Activated CD8-positive, alpha-beta T cell treated with anti-CD3 and anti-CD28 coated beads, Interleukin-2, amount 10 ng/mL, durations not matched to agents 7 days and 5 days (primary cell): ENCODE measurements around the gene NFKBIZ. TPM values are rescaled to one million over a fixed set of nuclear protein-coding genes. Genes with fewer than 3 reads are reported as not detected.

Source experiments
- ATAC-seq: fragments of 150-1000 bp; cut with Tn5 transposase; one replicate; pipeline ENCODE4 v1.10.0; 2021; ENCODE audit warnings: moderate library complexity
- CTCF ChIA-PET: fragments of 350-600 bp; sonication (Branson Sonifier 250); formaldehyde crosslinking; loops from one replicate; lab custom pipeline; 2021; ENCODE audit warnings: antibody characterized with exemption; lab: Charles Lee
- POLR2A ChIA-PET: fragments of 350-600 bp; sonication (Branson Sonifier 250); formaldehyde crosslinking; loops from one replicate; lab custom pipeline; 2021; ENCODE audit warnings: antibody characterized with exemption; lab: Charles Lee
- DNase-seq: peaks from one replicate; pipeline ENCODE4 v3.0.0-alpha.2; 2020
- H3K27ac Mint-ChIP-seq: one replicate; pipeline ENCODE4 v1.8.0; 2021; ENCODE audit warnings: mild to moderate bottlenecking, mixed read lengths
- H3K27me3 Mint-ChIP-seq: one replicate; pipeline ENCODE4 v1.8.0; 2021; ENCODE audit warnings: low read depth, mixed read lengths
- H3K36me3 Mint-ChIP-seq: one replicate; pipeline ENCODE4 v1.8.0; 2021; ENCODE audit warnings: low read depth, mixed read lengths
- H3K4me1 Mint-ChIP-seq: one replicate; pipeline ENCODE4 v1.8.0; 2021; ENCODE audit warnings: low read depth, mixed read lengths
- H3K4me3 Mint-ChIP-seq: one replicate; pipeline ENCODE4 v1.8.0; 2021; ENCODE audit warnings: mild to moderate bottlenecking, mixed read lengths
- H3K9me3 Mint-ChIP-seq: one replicate; pipeline ENCODE4 v1.8.0; 2022; ENCODE audit warnings: mixed read lengths; ENCODE audit not compliant: insufficient read depth
- total RNA-seq, 2 experiments: library from RNA; stranded (reverse); gene quantifications; one replicate each; pipeline ENCODE4 v1.2.3, GENCODE V29; 2021

Gene NFKBIZ
- total RNA-seq, result 10 to 100 TPM; 45.3 to 48.1 TPM

GRCh38 chr3:101848754-101849713 lies at the start of gene NFKBIZ:
Gene NFKBIZ, plus strand, starts transcription at chr3:101849514. Its CDS starts 115 bp downstream, at chr3:101849629.
- H3K27me3 Mint-ChIP-seq, result no peaks in the 10 kb centered on the region
- DNase-seq (peak; percentile 94), ATAC-seq (peak; percentile 84)
- POLR2A ChIA-PET, result interaction anchor here (0.7 to 7.9 kb wide), 36 partner anchors 12 to 380 kb away, joined by 3 to 298 read pairs (median 6); partner anchors contain the start of genes CEP97, NXPE3, PCNP and RPL24
- no peaks in the 10 kb centered on the region for H3K9me3 Mint-ChIP-seq
- CTCF ChIA-PET, result interaction anchor here (0.8 to 3.3 kb wide), 7 partner anchors 22 to 380 kb away, joined by 3 to 29 read pairs (median 6); no protein-coding TSS in a partner anchor
- peak within 1 kb of the TSS; percentile 97 for H3K27ac Mint-ChIP-seq
- peaks cover 38% of the 10 kb centered on the region for H3K4me1 Mint-ChIP-seq
- peak within 1 kb of the TSS; percentile 95 for H3K4me3 Mint-ChIP-seq
- peaks cover 49% of the 10 kb centered on the region for H3K36me3 Mint-ChIP-seq

GRCh38 chr3:101801174-101801573 lies 48.1 kb upstream of the NFKBIZ start:
- Mint-ChIP-seq H3K36me3 (peaks cover 46% of the 10 kb centered on the region), H3K4me3 (no peak overlapping the region), H3K27me3 (no peaks in the 10 kb centered on the region), H3K27ac (no peak overlapping the region), H3K4me1 (peaks cover 15% of the 10 kb centered on the region), H3K9me3 (no peaks in the 10 kb centered on the region)
- no peak for DNase-seq
- ChIA-PET CTCF (interaction anchor here (1.3 to 7.0 kb wide), 6 partner anchors 8 to 424 kb away, joined by 4 to 132 read pairs (median 15); no protein-coding TSS in a partner anchor), POLR2A (no interaction called here)
- ATAC-seq, result no peak

GRCh38 chr3:101802179-101802578 lies 47.1 kb upstream of the NFKBIZ start:
- Mint-ChIP-seq H3K36me3 (peaks cover 43% of the 10 kb centered on the region), H3K27ac (no peak overlapping the region), H3K4me3 (no peak overlapping the region), H3K9me3 (no peaks in the 10 kb centered on the region), H3K27me3 (no peaks in the 10 kb centered on the region), H3K4me1 (peaks cover 11% of the 10 kb centered on the region)
- ChIA-PET CTCF (interaction anchor here (0.8 to 7.0 kb wide), 32 partner anchors 9 to 423 kb away, joined by 3 to 132 read pairs (median 4); partner anchors contain the start of genes CEP97, NFKBIZ, NXPE3 and PCNP), POLR2A (no interaction called here)
- DNase-seq (no peak), ATAC-seq (no peak)

- no peak overlapping the region for H3K4me3 Mint-ChIP-seq
Measured at GRCh38 chr3:101803173-101803782, 46.0 kb upstream of the NFKBIZ start.

GRCh38 chr3:101803939-101804338 lies 45.4 kb upstream of the NFKBIZ start:
- DNase-seq, result no peak
- Mint-ChIP-seq H3K4me1 (peaks cover 17% of the 10 kb centered on the region), H3K27ac (no peak overlapping the region), H3K4me3 (no peak overlapping the region), H3K36me3 (peaks cover 38% of the 10 kb centered on the region), H3K27me3 (no peaks in the 10 kb centered on the region), H3K9me3 (no peaks in the 10 kb centered on the region)
- POLR2A ChIA-PET, result no interaction called here
- CTCF ChIA-PET, result interaction anchor here (0.7 to 7.0 kb wide), 8 partner anchors 10 to 421 kb away, joined by 3 to 132 read pairs (median 8); no protein-coding TSS in a partner anchor
- ATAC-seq, result no peak

More at GRCh38 chr3:101803173-101803782, 46.0 kb upstream of the NFKBIZ start:
- peaks cover 39% of the 10 kb centered on the region for H3K36me3 Mint-ChIP-seq
- DNase-seq, result peak; percentile 82
- H3K4me1 Mint-ChIP-seq, result peaks cover 11% of the 10 kb centered on the region
- no peaks in the 10 kb centered on the region for H3K9me3 Mint-ChIP-seq
- POLR2A ChIA-PET, result interaction anchor here (0.6 to 1.2 kb wide), 3 partner anchors 11 to 1412 kb away, joined by 3 to 7 read pairs (median 7); partner anchors contain the start of gene NFKBIZ
- H3K27ac Mint-ChIP-seq, result peak overlapping the region; percentile 39
- peak; percentile 99 for ATAC-seq
- H3K27me3 Mint-ChIP-seq, result no peaks in the 10 kb centered on the region
- CTCF ChIA-PET, result interaction anchor here (0.6 to 7.0 kb wide), 42 partner anchors 8 to 733 kb away, joined by 3 to 132 read pairs (median 4); partner anchors contain the start of genes CEP97, NFKBIZ, NXPE3 and PCNP

- H3K27ac Mint-ChIP-seq, result no peak overlapping the region
- CTCF ChIA-PET, result interaction anchor here (1.2 to 8.9 kb wide), 6 partner anchors 31 to 730 kb away, joined by 3 to 230 read pairs (median 64); no protein-coding TSS in a partner anchor
- peaks cover 41% of the 10 kb centered on the region for H3K36me3 Mint-ChIP-seq
- POLR2A ChIA-PET, result interaction anchor here (2.3 kb wide), 1 partner anchor 21 kb away, joined by 6 read pairs; no protein-coding TSS in a partner anchor
- H3K4me1 Mint-ChIP-seq, result peaks cover 41% of the 10 kb centered on the region
- H3K27me3 Mint-ChIP-seq, result no peaks in the 10 kb centered on the region
- no peaks in the 10 kb centered on the region for H3K9me3 Mint-ChIP-seq
- DNase-seq, result no peak
- no peak for ATAC-seq
- H3K4me3 Mint-ChIP-seq, result no peak overlapping the region
Measured at GRCh38 chr3:101806491-101806890, 42.8 kb upstream of the NFKBIZ start.

- Mint-ChIP-seq H3K27ac (no peak overlapping the region), H3K4me3 (no peak overlapping the region), H3K36me3 (peaks cover 35% of the 10 kb centered on the region), H3K27me3 (no peaks in the 10 kb centered on the region), H3K4me1 (peaks cover 46% of the 10 kb centered on the region), H3K9me3 (no peaks in the 10 kb centered on the region)
- POLR2A ChIA-PET, result interaction anchor here (0.6 to 2.3 kb wide), 4 partner anchors 20 to 421 kb away, joined by 3 to 11 read pairs (median 4); partner anchors contain the start of gene NFKBIZ
- no peak for DNase-seq
- CTCF ChIA-PET, result interaction anchor here (0.7 to 8.9 kb wide), 9 partner anchors 16 to 728 kb away, joined by 3 to 230 read pairs (median 4); partner anchors contain the start of gene NFKBIZ
- no peak for ATAC-seq
Measured at GRCh38 chr3:101807888-101808287, 41.4 kb upstream of the NFKBIZ start.

GRCh38 chr3:101809178-101810021 lies 39.9 kb upstream of the NFKBIZ start:
- Mint-ChIP-seq H3K4me3 (peak overlapping the region; percentile 16), H3K36me3 (peaks cover 23% of the 10 kb centered on the region), H3K4me1 (peaks cover 52% of the 10 kb centered on the region), H3K27ac (peak overlapping the region; percentile 50), H3K27me3 (no peaks in the 10 kb centered on the region), H3K9me3 (no peaks in the 10 kb centered on the region)
- ATAC-seq, result peak; percentile 74
- peak; percentile 60 for DNase-seq
- ChIA-PET CTCF (interaction anchor here (0.6 to 8.9 kb wide), 20 partner anchors 8 to 727 kb away, joined by 3 to 230 read pairs (median 4); partner anchors contain the start of gene NFKBIZ), POLR2A (interaction anchor here (0.6 to 3.9 kb wide), 3 partner anchors 18 to 74 kb away, joined by 3 to 23 read pairs (median 3); partner anchors contain the start of gene NFKBIZ)

- ChIA-PET CTCF (interaction anchor here (0.8 to 8.9 kb wide), 16 partner anchors 8 to 726 kb away, joined by 3 to 230 read pairs (median 5); partner anchors contain the start of gene NFKBIZ), POLR2A (interaction anchor here (0.6 to 3.9 kb wide), 5 partner anchors 17 to 1010 kb away, joined by 3 to 23 read pairs (median 3); partner anchors contain the start of gene NFKBIZ)
- Mint-ChIP-seq H3K4me3 (no peak overlapping the region), H3K27me3 (no peaks in the 10 kb centered on the region), H3K4me1 (peaks cover 55% of the 10 kb centered on the region), H3K36me3 (peaks cover 19% of the 10 kb centered on the region), H3K9me3 (no peaks in the 10 kb centered on the region), H3K27ac (peak overlapping the region; percentile 8)
- DNase-seq (no peak), ATAC-seq (peak; percentile 14)
Measured at GRCh38 chr3:101810022-101810418, 39.3 kb upstream of the NFKBIZ start.

GRCh38 chr3:101811875-101812274 lies 37.4 kb upstream of the NFKBIZ start:
- H3K36me3 Mint-ChIP-seq, result peaks cover 17% of the 10 kb centered on the region
- no peak overlapping the region for H3K27ac Mint-ChIP-seq
- H3K4me1 Mint-ChIP-seq, result peaks cover 52% of the 10 kb centered on the region
- H3K4me3 Mint-ChIP-seq, result no peak overlapping the region
- H3K27me3 Mint-ChIP-seq, result no peaks in the 10 kb centered on the region
- DNase-seq, result no peak
- CTCF ChIA-PET, result interaction anchor here (0.8 to 8.9 kb wide), 10 partner anchors 9 to 418 kb away, joined by 3 to 230 read pairs (median 3); partner anchors contain the start of gene NFKBIZ
- no peaks in the 10 kb centered on the region for H3K9me3 Mint-ChIP-seq
- ATAC-seq, result no peak
- POLR2A ChIA-PET, result interaction anchor here (0.7 to 3.9 kb wide), 2 partner anchors 38 to 246 kb away, joined by 3 to 23 read pairs; partner anchors contain the start of gene NFKBIZ
